ENCODE measurements around the gene WDPCP. TPM values are rescaled to one million over a fixed set of nuclear protein-coding genes. Genes with fewer than 3 reads are reported as not detected.

Gene WDPCP
- total and polyA plus RNA-seq, 10 of the 15 experiments (the other 5 are each of a cell fraction or from before 2014, with no cell fraction given) = 2.1 to 7.9 (median 4.6) TPM

- ATAC-seq = no peak
- Histone ChIP-seq H3K4me2 (ENCODE audit: control insufficient read depth, insufficient read depth) (no peak overlapping the region), H3K27me3 (replicated peaks in 1 of 2; ENCODE audit: control insufficient read depth in 2 of 2, insufficient read depth in 2 of 2, low read length in 1 of 2) (no peaks in the 10 kb centered on the region), H3K79me2 (ENCODE audit: control insufficient read depth, insufficient read depth, low read length) (peaks cover 14% of the 10 kb centered on the region), H3K4me1 (ENCODE audit: control insufficient read depth, insufficient read depth, low read length) (no peaks in the 10 kb centered on the region), H3K27ac (ENCODE audit: control insufficient read depth, insufficient read depth) (no peak overlapping the region), H2AFZ (ENCODE audit: control insufficient read depth, low read depth, low read length) (no peak overlapping the region), H3K9me3 (replicated peaks; ENCODE audit: control insufficient read depth, insufficient read depth, low read length) (no peaks in the 10 kb centered on the region), H3K4me3 (no peak overlapping the region), H3K9ac (ENCODE audit: control insufficient read depth, insufficient read depth, low read length) (no peak overlapping the region), H4K20me1 (ENCODE audit: control insufficient read depth, insufficient read depth) (no peaks in the 10 kb centered on the region), H3K36me3 (ENCODE audit: control insufficient read depth in 2 of 2, insufficient read depth in 2 of 2, low read length in 1 of 2) (peaks cover 2 to 31% of the 10 kb centered on the region in 2 experiments)
- WGBS (ENCODE audit: insufficient coverage, insufficient replicate concordance, low lambda C conversion rate, missing lambda C conversion rate) = 100% methylated on average over 2 of the region's 2 CpGs
- in situ Hi-C loops (cut with MboI) (no loop called here), intact Hi-C loops (cut with micrococcal nuclease; ENCODE audit: unreplicated experiment) (no loop called here)
- ChIA-PET POLR2A (interaction anchor here (1.6 to 1.9 kb wide), 2 partner anchors 8 to 11 kb away, joined by 5 to 7 read pairs; partner anchors contain the start of genes MDH1 and WDPCP), RAD21 (ENCODE audit: unreplicated experiment) (interaction anchor here (1.0 kb wide), 1 partner anchor 71 kb away, joined by 3 read pairs; no protein-coding TSS in a partner anchor), SMC1A (ENCODE audit: uncharacterized antibody, unreplicated experiment) (interaction anchor here (0.6 to 2.1 kb wide), 4 partner anchors 8 to 12 kb away, joined by 3 to 8 read pairs (median 4); partner anchors contain the start of gene WDPCP), CTCF (no interaction called here)
- TF ChIP-seq SIN3A (IDR thresholded peaks at IDR 0.05; ENCODE audit: low read depth, low read length) (no peak), IRF4 (IDR thresholded peaks at IDR 0.05; ENCODE audit: low read depth, low read length) (no peak), NR2C2 (IDR thresholded peaks at IDR 0.05; ENCODE audit: borderline replicate concordance, control insufficient read depth, insufficient read length, low read depth) (no peak), BMI1 (IDR thresholded peaks at IDR 0.05; ENCODE audit: borderline replicate concordance) (no peak), SREBF2 (IDR thresholded peaks at IDR 0.05; ENCODE audit: low read length) (no peak), STAT1 (conservative IDR thresholded peaks at IDR 0.05) (no peak), RFX5 (IDR thresholded peaks at IDR 0.05; ENCODE audit: low read depth, low read length) (no peak), MXI1 (IDR thresholded peaks at IDR 0.05; ENCODE audit: low read depth, low read length) (no peak), RELA (IDR thresholded peaks at IDR 0.05; ENCODE audit: borderline replicate concordance, partially characterized antibody) (no peak), TARDBP (IDR thresholded peaks at IDR 0.05; ENCODE audit: borderline replicate concordance) (no peak), EP300 (IDR thresholded peaks at IDR 0.05; ENCODE audit: borderline replicate concordance in 1 of 2, control insufficient read depth in 1 of 2, low read depth in 2 of 2, low read length in 2 of 2) (no peak), POLR2AphosphoS2 (IDR thresholded peaks at IDR 0.05; ENCODE audit: low read depth, low read length) (no peak), BHLHE40 (IDR thresholded peaks at IDR 0.05; ENCODE audit: borderline replicate concordance in 1 of 2, low read depth in 2 of 2, low read length in 1 of 2) (no peak), REST (IDR thresholded peaks at IDR 0.05; ENCODE audit: low read depth, low read length) (no peak), STAT3 (IDR thresholded peaks at IDR 0.05; ENCODE audit: low read depth, low read length) (no peak), PML (IDR thresholded peaks at IDR 0.05; ENCODE audit: low read length) (no peak), POLR2AphosphoS5 (IDR thresholded peaks at IDR 0.05; ENCODE audit: low read length) (no peak), ZNF622 (IDR thresholded peaks at IDR 0.05) (no peak), SKIL (IDR thresholded peaks at IDR 0.05; ENCODE audit: low read depth, poor library complexity, severe bottlenecking) (no peak)
- TF ChIP-seq, protein P1, sequence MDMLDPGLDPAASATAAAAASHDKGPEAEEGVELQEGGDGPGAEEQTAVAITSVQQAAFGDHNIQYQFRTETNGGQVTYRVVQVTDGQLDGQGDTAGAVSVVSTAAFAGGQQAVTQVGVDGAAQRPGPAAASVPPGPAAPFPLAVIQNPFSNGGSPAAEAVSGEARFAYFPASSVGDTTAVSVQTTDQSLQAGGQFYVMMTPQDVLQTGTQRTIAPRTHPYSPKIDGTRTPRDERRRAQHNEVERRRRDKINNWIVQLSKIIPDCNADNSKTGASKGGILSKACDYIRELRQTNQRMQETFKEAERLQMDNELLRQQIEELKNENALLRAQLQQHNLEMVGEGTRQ (IDR thresholded peaks at IDR 0.05; ENCODE audit: borderline replicate concordance, low read depth, low read length) = no peak
- no peak for FAIRE-seq
- no TSS peak for BruUV-seq (replicated peaks)
- DNase-seq (ENCODE audit: low read depth, low spot score) = no peak
Measured at GRCh38 chr2:63598981-63599380, 10.7 kb upstream of the WDPCP start.
